Measurements from ENCODE around the gene CBLB. TPM values are rescaled to one million over a fixed set of nuclear protein-coding genes. Genes with fewer than 3 reads are reported as not detected.

The CBLB gene
- total RNA-seq, 1 experiment from 2014 or later, result 3.8 TPM

DNA sequence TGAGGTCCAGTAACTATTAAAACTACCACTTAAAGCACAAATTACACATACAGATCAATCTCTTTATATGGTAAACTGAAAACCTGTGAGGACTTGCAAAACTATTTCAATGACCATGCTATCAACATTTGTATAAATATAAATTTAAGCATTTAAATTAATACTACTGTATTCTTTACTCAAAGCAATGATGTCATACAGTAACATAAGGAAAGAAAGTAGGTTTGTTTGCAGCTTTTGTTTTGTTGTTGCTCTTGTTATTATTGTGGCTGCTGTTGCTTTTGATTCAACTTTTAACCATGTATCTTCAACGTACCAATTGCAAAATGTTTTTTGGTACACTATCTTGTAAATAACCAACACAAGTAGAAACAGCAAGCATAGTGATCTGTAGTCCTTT is 22.0 kb downstream of the CBLB start:
- DNase-seq (ENCODE audit: low spot score), result no peak

DNA sequence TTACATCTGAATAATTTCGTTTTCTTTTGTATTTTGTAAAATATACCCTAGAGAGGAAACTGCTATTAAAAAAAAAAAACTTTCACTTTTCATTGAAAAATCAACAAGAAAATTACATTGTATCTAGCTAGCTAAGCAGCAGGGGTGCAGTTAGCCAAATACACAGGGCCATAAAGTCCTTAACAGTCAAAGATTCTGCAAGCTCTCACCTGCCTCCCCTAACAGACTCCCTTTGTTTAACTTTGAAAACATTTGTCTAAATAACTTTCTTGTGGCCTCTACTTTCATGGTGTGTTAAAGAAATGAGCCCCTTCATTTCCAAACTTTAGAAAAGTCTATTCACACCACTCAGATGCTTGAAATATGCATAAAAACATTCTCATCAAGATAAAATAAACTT is 23.3 kb downstream of the CBLB start:
- no peak for DNase-seq (ENCODE audit: low spot score)

DNA sequence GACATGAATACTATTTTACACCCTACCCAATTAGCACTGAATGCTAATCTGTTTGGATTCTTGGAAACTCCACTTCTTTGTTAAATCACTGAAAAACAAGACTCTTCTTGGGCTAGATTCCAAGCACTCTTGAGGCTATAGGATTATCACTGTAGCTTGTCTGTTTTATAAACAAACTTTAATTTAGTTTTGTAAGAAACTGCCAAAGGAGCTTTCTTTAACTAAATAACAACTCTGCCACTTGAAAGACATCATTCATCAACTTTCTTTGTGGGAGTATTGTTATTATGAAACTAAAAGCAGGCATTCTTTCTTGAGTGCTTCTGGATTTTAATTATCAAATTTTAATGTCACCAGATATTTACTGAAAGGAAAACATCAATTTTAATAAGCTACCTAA is 24.1 kb downstream of the CBLB start:
- no peak for DNase-seq (ENCODE audit: low spot score)

DNA sequence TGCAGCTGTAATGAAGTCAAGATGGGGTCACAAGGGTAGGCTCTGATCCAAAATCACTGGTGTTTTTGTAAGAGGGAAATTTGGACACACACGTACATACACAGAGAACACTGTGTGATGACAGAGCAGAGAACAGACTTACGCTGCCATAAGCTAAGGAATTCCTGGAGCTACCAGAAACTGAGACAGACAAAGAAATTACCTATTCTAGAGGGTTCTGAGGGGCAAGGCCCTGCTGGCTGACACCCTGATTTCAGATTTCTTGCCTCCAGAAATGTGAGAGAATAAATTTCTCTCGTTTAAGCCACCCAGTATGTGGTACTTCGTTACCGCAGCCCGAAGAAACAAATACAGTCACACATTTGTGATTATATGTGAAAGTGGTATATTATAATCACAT is 24.8 kb downstream of the CBLB start:
- no peak for DNase-seq (ENCODE audit: low spot score)

DNA sequence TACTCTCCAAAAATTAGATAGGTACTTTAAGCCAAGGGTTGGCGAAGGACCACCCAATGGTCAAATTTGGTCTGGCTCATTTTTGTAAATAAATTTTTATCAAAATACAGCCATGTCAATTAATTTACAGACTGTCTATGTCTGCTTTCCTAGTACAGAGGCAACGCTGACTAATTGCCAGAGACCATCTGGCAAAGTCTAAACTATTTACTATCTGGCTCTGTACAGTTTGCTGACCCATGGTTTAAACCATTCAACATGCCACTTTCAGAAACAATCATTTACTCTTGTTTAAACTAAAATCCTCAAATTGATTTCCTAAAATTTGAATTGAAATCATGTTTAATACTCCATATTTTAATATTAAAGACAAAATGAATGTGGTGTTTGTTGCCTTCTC is 25.9 kb downstream of the CBLB start:
- DNase-seq (ENCODE audit: low spot score), result no peak

DNA sequence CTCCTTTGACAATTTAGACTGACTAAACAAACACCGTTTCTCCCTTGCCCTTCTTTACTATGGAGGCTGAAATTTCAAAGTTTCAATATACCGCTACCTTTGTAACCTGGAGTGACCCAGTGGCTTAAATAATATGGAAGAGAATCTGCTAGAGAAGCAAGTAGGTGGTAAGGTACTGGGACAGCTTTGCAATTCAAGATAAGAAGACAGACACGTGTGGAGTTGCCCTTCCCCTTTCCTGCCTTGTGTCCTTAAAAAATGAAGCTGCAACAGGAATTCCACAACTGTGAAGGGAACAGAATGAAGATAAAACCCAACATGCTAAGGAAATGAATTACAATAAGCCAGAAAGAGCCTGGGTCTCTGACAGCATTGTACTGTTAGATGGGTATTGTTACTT is 26.4 kb downstream of the CBLB start:
- no peak for DNase-seq (ENCODE audit: low spot score)

DNA sequence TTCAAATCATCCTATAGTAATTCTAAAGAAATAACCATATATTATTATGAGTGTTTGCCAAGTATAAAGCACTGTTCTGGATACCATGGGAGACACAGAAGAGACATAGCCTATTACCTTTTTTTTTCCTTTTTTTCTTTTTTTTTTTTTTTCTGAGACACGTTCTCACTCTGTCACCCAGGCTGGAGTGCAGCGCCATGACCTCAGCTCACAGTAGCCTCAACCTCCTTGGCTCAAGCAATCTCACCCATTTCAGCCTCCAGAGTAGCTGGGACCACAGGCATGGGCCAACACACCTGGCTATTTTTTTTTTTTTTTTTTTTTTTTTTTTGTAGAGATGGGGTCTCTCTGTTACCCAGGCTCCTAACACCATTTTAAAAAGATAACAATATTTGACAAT is 30.9 kb downstream of the CBLB start:
- DNase-seq (ENCODE audit: low spot score), result no peak

DNA sequence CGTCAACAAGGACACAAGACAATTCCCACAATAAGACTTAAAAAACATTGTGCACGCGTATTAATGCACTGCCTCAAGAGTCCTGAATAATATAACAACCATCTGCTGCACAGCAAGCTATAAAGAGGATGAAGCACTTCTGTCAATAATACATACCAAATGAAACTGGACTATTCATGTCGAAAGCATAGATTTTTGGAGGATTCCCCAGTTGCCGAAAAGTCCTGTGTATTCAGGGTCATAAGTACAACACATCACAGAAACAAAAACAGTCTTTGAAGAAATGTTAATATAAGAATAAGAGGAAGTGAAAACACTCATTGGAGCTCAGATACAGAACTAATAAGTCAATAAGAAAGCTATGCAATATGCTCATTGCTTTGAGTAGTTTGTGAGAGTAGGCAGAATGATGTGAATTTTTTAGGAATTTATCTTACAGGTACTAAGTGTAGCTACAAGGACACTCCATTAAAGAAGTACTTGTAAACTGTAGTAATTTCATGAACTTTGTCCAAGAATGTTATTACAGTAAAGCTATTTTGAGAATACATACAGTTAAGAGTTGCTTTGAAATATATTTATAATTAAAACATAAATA is 31.6 kb downstream of the CBLB start:
- DNase-seq (ENCODE audit: low spot score), result no peak

DNA sequence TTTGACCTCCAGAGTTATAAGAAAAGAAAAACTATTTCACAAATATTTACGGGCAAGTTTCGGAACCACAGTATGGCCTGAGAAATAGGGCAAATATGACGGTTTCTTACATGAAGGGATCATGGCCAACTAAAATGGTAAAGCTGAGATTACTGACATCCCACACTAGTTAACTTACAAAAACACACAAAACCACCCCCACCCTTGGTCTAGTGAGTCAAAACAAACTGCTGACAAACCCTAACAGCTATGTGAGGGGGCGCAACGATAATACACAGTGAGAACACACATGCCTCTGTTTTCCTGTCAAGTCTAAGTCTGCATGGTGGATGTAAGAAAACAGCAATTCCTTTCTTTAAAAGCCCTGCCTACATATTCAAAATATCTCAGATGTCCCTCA is 32.3 kb downstream of the CBLB start:
- DNase-seq (ENCODE audit: low spot score), result no peak

DNA sequence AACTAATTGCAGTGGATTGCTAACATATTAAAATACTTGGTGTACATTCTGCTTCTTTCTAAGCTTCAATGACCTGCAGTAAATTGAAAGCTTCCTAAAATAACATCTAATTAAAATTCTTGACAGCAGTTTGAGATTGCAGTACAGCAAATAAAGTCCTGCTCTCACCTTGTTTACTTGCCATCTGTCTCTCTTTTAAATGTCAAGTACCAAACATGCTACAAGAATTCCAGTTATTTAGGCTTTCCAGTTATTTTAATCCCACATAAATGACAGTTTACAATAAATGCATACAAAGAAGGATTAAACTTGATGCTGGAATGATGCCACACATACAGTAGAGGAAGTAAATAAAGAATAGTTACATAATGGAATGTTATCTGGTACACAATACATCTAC is 33.2 kb downstream of the CBLB start:
- DNase-seq (ENCODE audit: low spot score), result no peak

DNA sequence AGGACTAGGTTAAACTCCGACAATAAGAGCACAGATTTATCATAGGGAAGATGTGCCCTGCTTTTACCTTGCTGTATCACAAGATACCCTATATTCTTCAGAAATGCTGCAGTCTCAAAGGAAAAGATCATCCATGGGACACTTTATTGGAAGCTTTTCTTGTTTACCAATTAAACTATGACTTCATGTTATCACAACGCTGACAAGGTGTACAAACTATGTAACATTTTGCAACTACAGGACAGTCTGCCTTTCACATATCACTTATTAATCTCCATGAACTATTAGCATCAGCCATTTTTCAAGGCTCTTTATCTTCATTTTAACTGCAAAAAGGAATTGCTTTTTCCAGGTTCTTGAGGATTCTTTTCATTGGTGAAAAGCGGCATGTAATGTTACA is 34.0 kb downstream of the CBLB start:
- no peak for DNase-seq (ENCODE audit: low spot score)

DNA sequence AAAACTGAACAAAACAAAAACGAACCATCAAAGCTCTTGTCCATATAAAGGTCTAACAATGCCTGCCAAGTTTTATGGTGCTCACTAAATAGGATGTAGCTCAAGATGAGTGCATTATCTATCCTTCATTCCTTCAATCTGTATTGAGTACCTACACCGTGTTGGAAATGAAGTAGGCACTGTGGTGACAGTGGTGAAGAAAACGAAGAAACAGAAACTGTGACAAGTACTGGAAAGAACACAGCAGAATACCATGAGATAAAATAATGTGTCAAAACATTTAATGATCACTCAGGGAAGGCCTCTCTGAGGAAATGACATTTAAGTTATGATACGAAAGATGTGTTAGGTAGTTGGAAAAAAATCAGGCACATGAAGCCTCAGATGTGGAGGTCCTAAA is 36.2 kb downstream of the CBLB start:
- DNase-seq (ENCODE audit: low spot score), result no peak

DNA sequence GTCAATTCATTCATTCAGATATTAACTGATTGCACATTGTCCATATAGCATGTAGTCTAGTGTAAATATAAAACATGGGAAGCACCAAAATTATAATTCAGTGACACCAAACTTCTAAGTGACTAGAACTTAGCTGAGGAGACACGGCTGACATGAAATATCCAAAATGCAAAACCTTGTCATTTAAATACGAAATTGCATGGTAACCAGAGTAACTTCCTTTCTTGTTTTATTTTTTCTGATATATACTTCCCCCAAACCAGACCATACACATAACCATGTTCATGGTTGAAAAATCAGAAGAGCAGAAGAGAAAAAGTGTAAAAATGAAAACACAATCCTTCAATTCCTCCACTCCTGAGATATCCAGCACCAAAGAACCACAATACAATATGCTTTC is 38.0 kb downstream of the CBLB start:
- no peak for DNase-seq (ENCODE audit: low spot score)

DNA sequence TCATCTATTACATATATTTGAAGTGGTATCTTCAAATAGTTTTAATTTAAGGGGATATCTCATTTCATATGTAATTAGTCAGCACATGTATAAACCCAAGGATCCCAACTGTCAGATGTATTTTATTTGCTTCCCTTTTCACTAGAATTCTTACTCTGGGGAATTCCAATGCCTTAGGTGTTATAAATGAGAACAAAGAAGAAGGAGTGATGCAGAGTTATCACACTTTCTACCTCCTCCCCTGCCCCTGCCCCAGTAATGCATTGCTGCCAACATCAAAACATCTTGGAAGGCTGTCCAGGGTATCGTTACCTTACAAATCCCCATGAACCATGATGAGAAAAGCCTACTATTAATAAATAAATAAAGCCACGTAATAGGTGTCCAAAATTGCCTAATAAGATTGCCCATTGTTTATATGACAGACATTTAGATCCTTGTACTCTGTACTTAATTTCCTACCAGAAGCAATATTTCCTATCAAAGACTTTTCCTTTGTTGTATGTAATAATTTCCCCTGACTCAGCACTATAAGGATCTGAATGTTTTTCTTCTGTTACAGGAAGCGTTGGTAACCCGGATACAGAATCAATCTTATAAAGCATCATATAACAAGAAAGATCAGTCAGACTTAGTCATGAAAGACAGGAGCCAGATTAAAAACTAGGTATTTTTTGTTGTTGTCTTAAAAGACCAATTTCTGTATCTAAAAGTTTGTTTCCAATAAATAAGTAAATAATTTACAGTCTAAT is 38.8 kb downstream of the CBLB start:
- DNase-seq (ENCODE audit: low spot score), result peak; percentile 19

DNA sequence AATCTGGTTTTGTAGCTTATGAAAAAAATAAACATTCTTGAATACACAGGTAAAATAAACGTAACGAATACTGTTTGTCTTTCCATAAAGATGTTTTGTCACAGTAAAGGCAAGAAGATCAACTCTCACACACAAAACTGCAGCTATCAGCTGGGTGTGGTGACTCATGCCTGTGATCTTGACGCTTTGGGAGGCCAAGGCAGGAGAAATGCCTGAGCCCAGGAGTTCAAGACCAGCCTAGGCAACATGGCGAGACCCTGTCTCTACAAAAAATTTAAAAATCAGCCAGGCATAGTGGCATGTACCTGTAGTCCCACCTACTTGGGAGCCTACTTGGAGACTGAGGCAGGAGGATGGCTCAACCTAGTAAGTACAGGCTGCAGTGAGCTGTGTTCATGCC is 39.6 kb downstream of the CBLB start:
- DNase-seq (ENCODE audit: low spot score), result no peak

DNA sequence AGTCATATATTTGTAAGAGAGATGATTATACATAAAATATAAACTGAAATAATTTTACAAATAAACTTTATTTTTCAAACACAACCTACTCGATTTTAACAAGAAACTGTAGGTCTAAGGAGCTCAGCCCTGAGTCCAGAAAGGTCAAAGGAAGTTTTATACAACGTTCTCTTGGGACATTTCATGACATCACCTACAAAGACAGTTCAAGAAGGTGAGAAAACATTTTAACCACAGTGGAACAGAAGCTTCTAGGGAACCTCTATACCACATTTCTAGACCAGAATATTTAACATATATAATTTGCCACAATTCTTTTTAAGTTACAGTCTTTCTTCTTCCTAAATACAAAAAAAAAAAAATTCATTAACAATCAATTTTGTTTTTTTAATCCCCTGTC is 40.1 kb downstream of the CBLB start:
- DNase-seq (ENCODE audit: low spot score), result no peak

DNA sequence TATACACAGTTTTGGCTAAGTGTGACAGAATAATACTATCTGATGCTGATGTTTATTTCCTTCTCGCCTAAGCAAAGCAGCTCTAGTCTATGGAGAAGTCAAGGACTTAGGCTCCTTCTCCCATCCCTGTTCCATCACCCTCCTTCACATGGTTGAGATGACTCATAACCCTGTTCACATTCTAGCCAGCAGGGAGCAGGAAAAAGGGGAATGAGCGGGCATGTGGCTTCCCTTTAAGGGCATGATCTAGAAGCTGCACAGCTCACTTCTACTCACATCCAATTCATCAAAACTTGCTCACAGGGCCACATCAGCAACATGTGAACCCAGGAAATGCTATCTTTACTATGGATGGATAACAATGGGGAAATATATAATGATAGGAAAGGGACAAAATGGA is 40.9 kb downstream of the CBLB start:
- peak; percentile 72 for DNase-seq (ENCODE audit: low spot score)

DNA sequence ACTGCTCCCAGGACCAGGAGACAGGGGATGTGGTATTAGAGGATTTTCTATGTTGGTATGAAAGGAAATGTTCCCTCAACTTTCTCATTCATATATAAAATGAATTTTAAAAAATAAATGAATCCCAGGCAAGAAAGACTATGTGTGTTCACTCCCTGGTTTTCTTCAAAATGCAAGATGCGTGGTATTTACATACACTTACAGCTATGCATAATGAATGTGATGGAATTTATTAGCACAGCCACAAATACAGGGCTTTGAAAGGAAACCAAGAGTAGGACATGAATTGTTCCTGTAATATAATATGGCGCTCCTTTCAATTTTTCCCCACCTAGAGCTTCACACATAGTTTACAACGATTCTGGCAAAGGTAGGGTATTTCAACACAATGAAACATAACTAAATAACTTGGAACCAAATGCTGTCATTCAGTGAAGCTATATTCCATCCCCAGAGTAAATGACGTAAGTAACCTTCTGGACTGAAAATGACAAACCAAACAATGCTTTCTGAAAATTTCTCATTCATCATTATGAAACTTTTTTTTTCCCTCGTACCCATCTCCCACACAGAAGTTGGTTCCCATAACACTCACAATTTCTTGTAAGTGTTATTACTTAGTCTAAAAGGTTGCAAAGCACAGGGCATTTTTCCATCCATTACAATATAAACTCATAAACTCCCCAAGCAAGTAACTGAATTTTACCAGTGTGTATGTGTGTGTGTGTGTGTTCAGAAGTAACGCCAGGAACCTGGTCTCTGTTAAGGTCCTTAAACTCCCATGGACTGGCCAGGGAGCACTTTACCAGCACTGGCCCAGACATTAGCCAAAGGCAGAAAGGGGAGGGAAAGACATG is 41.8 kb downstream of the CBLB start:
- no peak for DNase-seq (ENCODE audit: low spot score)

DNA sequence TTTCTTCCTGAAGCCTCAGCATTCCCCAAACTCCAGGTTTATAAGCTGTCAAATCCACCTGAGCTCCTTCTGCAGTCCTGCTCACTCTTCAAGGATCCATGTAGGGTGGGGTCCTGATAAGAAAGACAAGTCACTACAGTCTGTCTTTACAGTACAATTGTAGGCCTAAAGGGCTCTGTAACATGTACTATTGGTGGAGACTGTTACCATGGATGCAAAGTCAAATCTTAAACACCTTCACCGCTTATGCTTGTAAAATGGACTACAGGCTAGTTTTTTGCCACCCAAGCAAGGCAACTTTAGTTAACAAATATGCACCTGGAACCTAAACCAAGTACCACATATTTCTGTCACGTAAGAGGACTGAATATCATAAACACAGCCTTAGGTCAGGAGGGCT is 44.7 kb downstream of the CBLB start:
- no peak for DNase-seq (ENCODE audit: low spot score)

DNA sequence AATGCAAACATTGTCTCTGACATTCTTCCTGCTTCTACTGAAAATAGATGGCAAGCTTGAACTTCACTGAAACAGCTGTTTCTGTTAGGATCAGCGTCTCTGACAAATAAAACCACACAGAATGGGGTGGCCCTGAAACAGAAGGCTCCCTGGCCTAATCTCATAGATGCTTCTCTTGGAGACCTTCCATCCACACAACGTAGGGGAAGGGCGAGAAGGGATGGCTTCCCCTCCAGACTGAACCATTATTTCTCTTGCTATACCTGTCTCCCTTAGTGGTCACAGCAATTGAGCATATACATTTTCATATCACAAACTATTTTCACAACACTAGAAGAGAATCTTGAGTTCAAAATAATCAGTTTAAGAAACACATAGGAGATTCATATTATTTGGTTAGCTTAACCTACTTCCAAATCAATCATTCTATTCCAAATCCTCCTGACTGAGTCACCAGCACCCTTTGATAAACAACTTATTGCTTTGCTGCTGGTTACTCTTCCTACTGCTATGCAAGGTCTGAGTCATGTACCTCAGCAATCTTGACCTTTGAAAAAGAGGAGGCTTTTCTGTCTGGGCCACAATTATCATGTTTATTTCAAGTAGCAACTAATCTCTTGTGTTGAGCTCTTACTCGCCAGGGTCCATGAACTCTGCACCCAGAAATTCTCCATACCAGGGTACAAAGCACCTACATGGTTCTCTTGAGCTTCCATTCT is 45.5 kb downstream of the CBLB start:
- peak; percentile 40 for DNase-seq (ENCODE audit: low spot score)

DNA sequence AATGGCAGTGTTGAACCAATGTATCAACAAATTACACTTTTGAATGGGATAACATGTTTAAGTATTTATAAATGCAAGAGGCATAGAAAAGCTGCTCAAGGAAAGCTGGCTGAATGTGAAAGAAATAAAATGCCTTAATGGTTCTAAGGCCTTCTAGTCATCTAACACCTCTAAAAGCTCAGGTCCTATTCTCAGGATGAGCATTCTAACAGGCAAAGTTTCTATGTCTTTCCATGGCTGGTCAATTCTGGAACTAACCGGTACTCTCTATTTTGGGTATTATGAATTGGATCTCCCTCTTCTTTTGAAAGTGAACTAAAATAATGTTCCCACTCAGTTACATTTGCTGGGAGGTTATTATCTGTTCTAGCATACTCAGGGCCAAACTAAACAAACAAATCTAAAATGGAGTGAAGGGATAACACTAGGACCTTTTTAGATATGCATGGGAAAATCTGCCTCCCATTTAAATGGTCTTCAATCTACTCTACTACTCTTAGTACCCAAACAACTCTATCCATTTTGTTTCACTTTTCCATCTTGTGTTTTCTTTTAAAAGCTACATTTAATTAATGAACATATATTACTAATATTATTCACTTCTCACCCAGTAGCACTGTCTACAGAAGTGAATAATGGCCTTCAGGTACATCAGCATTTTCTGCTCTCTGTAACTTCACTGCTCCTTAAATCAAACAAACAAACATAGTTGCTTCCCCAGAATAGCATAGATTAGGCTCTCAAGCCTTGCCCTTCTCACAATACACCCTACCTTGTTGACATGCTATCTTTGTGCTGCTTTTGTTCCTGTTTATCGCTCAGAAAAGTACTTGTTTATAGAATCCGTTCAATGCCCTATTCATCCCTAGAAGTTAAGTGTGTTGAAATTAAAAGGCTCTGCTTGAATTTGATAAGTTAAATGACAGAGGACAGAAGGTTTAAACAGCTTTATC is 46.4 kb downstream of the CBLB start:
- DNase-seq (ENCODE audit: low spot score), result no peak

Measured in HT-29 (cell line).